Measurements from ENCODE around the gene FAM13A. TPM values are rescaled to one million over a fixed set of nuclear protein-coding genes. Genes with fewer than 3 reads are reported as not detected.

FAM13A gene
- total and polyA plus RNA-seq, 2 experiments from 2014 or later, result 19.3 to 44.2 TPM

DNA sequence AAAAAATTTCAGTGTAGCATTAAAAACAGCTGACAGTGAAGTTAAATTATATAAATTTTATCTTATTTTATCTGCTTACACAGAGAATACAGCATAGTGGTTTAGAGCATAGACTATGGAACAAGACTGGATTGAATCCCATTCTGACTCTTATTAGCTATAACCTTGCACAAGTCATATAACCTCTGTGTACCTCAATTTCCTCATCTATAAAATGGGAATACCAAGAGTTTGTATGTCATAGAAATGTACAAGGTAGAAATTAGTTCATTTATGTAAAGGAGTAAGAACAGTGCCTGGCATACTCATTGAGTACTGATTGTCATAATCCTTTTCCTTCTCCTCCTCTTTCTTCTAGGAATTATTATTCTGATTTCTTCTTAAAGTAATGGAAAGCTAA lies 25.7 kb downstream of the FAM13A start:
- DNase-seq (ENCODE audit: low spot score), result no peak
- Histone ChIP-seq H3K9me3 (ENCODE audit: low read depth) (no peaks in the 10 kb centered on the region), H3K36me3 (replicated peaks; ENCODE audit: insufficient read depth, low read depth) (no peaks in the 10 kb centered on the region), H3K27ac (no peak overlapping the region), H3K9me2 (replicated peaks; ENCODE audit: insufficient read depth) (no peaks in the 10 kb centered on the region), H4K20me1 (ENCODE audit: insufficient read depth, poor library complexity, severe bottlenecking) (no peaks in the 10 kb centered on the region), H3K4me1 (ENCODE audit: insufficient read depth) (no peaks in the 10 kb centered on the region), H3K4me2 (no peak overlapping the region), H3K79me2 (peaks cover 6% of the 10 kb centered on the region), H3K4me3 (no peak overlapping the region), H2AFZ (no peak overlapping the region), H3K27me3 (no peaks in the 10 kb centered on the region)
- TF ChIP-seq EZH2 (IDR thresholded peaks at IDR 0.05; ENCODE audit: borderline replicate concordance), result no peak
- no peak for TF ChIP-seq EZH2phosphoT487 (IDR thresholded peaks at IDR 0.05; ENCODE audit: low read depth, severe bottlenecking, unreplicated experiment)
- TF ChIP-seq, protein P1, sequence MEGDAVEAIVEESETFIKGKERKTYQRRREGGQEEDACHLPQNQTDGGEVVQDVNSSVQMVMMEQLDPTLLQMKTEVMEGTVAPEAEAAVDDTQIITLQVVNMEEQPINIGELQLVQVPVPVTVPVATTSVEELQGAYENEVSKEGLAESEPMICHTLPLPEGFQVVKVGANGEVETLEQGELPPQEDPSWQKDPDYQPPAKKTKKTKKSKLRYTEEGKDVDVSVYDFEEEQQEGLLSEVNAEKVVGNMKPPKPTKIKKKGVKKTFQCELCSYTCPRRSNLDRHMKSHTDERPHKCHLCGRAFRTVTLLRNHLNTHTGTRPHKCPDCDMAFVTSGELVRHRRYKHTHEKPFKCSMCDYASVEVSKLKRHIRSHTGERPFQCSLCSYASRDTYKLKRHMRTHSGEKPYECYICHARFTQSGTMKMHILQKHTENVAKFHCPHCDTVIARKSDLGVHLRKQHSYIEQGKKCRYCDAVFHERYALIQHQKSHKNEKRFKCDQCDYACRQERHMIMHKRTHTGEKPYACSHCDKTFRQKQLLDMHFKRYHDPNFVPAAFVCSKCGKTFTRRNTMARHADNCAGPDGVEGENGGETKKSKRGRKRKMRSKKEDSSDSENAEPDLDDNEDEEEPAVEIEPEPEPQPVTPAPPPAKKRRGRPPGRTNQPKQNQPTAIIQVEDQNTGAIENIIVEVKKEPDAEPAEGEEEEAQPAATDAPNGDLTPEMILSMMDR (IDR thresholded peaks at IDR 0.05; ENCODE audit: poor library complexity), result no peak

DNA sequence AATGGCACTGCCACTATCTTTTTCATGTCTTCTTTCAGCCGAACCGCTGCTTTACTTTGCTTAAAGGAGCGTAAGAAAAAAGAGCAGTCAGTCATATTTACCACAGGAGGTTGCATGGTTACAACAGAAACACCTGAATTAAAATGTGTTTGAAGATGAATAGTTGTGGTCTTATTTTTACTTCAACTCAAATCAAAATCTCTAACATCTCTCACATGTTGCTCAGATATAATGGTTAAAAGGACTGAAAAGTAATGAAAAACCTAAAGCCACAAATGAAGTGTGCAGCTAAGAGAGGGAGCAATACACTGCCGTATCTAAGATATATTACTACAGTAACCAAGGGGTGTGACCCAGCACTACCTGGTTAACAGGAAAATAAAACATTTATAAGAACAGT lies 27.4 kb downstream of the FAM13A start:
- Histone ChIP-seq H3K9me2 (replicated peaks; ENCODE audit: insufficient read depth) (no peaks in the 10 kb centered on the region), H3K27me3 (no peaks in the 10 kb centered on the region), H3K4me1 (ENCODE audit: insufficient read depth) (no peaks in the 10 kb centered on the region), H4K20me1 (ENCODE audit: insufficient read depth, poor library complexity, severe bottlenecking) (no peaks in the 10 kb centered on the region), H3K36me3 (replicated peaks; ENCODE audit: insufficient read depth, low read depth) (no peaks in the 10 kb centered on the region), H3K27ac (no peak overlapping the region), H3K4me3 (no peak overlapping the region), H3K79me2 (peaks cover 3% of the 10 kb centered on the region), H3K9me3 (ENCODE audit: low read depth) (no peaks in the 10 kb centered on the region), H3K4me2 (no peak overlapping the region), H2AFZ (no peak overlapping the region)
- 85% methylated on average over 4 of the region's 4 CpGs for WGBS (ENCODE audit: low lambda C conversion rate, missing lambda C conversion rate)
- DNase-seq (ENCODE audit: low spot score), result no peak
- TF ChIP-seq, protein P1 (IDR thresholded peaks at IDR 0.05; ENCODE audit: poor library complexity), result no peak
- TF ChIP-seq EZH2phosphoT487 (IDR thresholded peaks at IDR 0.05; ENCODE audit: low read depth, severe bottlenecking, unreplicated experiment) (no peak), EZH2 (IDR thresholded peaks at IDR 0.05; ENCODE audit: borderline replicate concordance) (no peak)

DNA sequence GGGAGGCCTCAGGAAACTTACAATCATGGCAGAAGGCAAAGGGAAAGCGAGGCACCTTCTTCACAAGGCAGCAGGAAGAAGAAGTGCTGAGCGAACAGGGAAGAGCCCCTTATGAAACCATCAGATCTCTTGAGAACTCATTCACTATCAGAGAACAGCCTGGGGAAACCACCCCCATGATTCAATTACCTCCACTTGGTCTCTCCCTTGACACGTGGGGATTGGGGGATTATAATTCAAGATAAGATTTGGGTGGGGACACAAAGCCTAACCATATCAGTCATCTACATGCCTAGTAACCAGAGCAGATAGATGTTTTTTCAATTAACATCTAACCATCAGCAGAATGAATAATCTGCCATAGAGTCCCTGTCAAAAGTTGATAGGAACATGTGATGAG lies 30.4 kb downstream of the FAM13A start:
- no peak for TF ChIP-seq EZH2phosphoT487 (IDR thresholded peaks at IDR 0.05; ENCODE audit: low read depth, severe bottlenecking, unreplicated experiment)
- TF ChIP-seq, protein P1 (IDR thresholded peaks at IDR 0.05; ENCODE audit: poor library complexity), result no peak
- TF ChIP-seq EZH2 (IDR thresholded peaks at IDR 0.05; ENCODE audit: borderline replicate concordance), result no peak
- WGBS (ENCODE audit: low lambda C conversion rate, missing lambda C conversion rate), result 67% methylated on average over 3 of the region's 3 CpGs
- peaks cover 8% of the 10 kb centered on the region for H3K4me1 ChIP-seq (ENCODE audit: insufficient read depth)
- H3K9me2 ChIP-seq (replicated peaks; ENCODE audit: insufficient read depth), result no peaks in the 10 kb centered on the region
- no peak overlapping the region for H3K4me2 ChIP-seq
- H2AFZ ChIP-seq, result no peak overlapping the region
- H3K79me2 ChIP-seq, result peaks cover 6% of the 10 kb centered on the region
- H3K36me3 ChIP-seq (replicated peaks; ENCODE audit: insufficient read depth, low read depth), result no peaks in the 10 kb centered on the region
- H4K20me1 ChIP-seq (ENCODE audit: insufficient read depth, poor library complexity, severe bottlenecking), result no peaks in the 10 kb centered on the region
- no peak for DNase-seq (ENCODE audit: low spot score)
- no peaks in the 10 kb centered on the region for H3K9me3 ChIP-seq (ENCODE audit: low read depth)
- no peak overlapping the region for H3K4me3 ChIP-seq
- H3K27ac ChIP-seq, result no peak overlapping the region
- no peaks in the 10 kb centered on the region for H3K27me3 ChIP-seq

Measured in hepatocyte (in vitro differentiated cells).